Inflammatory macrophage (primary cell): ENCODE results near the gene MED27.
A peak's percentile ranks its signal among the peaks of the same experiment; 100 is the strongest.

Experiments
- DNase-seq, 2 donors: peaks; one replicate each; pipeline ENCODE4 v3.0.0-alpha.2; 2020 to 2022

Gene MED27

GRCh38 chr9:131848570-131849160, 231.0 kb downstream of the MED27 start:
- DNase-seq = peak in 1 of 2 donors; percentile 43

GRCh38 chr9:131847665-131848354, 231.9 kb downstream of the MED27 start:
- DNase-seq = no peak

- DNase-seq = no peak
These were observed 234.1 kb downstream of the MED27 start for GRCh38 chr9:131845305-131846298.

- DNase-seq = no peak
These were observed 234.9 kb downstream of the MED27 start for GRCh38 chr9:131844745-131845118.

GRCh38 chr9:131843989-131844744, 235.5 kb downstream of the MED27 start:
- DNase-seq = no peak

GRCh38 chr9:131841765-131842318, 237.8 kb downstream of the MED27 start:
- no peak for DNase-seq

GRCh38 chr9:131840751-131841702, 238.6 kb downstream of the MED27 start:
- no peak for DNase-seq

- DNase-seq = no peak
These were observed 239.4 kb downstream of the MED27 start for GRCh38 chr9:131840220-131840619.

- DNase-seq = no peak
These were observed 240.2 kb downstream of the MED27 start for GRCh38 chr9:131839281-131840084.

- no peak for DNase-seq
These were observed 241.0 kb downstream of the MED27 start for GRCh38 chr9:131838530-131839280.

GRCh38 chr9:131837836-131838235, 241.8 kb downstream of the MED27 start:
- no peak for DNase-seq

GRCh38 chr9:131837316-131837715, 242.4 kb downstream of the MED27 start:
- no peak for DNase-seq

GRCh38 chr9:131836607-131837315, 242.9 kb downstream of the MED27 start:
- DNase-seq = no peak

GRCh38 chr9:131836021-131836420, 243.6 kb downstream of the MED27 start:
- no peak for DNase-seq

- DNase-seq = no peak
These were observed 244.3 kb downstream of the MED27 start for GRCh38 chr9:131835151-131835910.

GRCh38 chr9:131834721-131835120, 244.9 kb downstream of the MED27 start:
- no peak for DNase-seq

- DNase-seq = no peak
These were observed 245.8 kb downstream of the MED27 start for GRCh38 chr9:131833906-131834305.

- DNase-seq = no peak
These were observed 246.6 kb downstream of the MED27 start for GRCh38 chr9:131833083-131833482.
